SU-DHL-6 (cell line): ENCODE measurements around the gene TRIM54.

Experiments
- H2AFZ ChIP-seq: fragments of 200-600 bp; sonication (generic); 2 replicates; pipeline ENCODE4 v1.6.1; 2014; ENCODE audit warnings: low read depth, mild to moderate bottlenecking, moderate library complexity, mixed read lengths, antibody characterized with exemption, low read length; ENCODE audit not compliant: severe bottlenecking
- H3F3A ChIP-seq: fragments of 200-600 bp; shearing (Covaris generic); 2 replicates; pipeline ENCODE4 v1.6.0; 2016; ENCODE audit warnings: antibody characterized with exemption, mild to moderate bottlenecking; ENCODE audit not compliant: insufficient read depth
- H3K27ac ChIP-seq: fragments of 200-600 bp; sonication (generic); 2 replicates; pipeline ENCODE4 v1.5.1; 2016; ENCODE audit warnings: low read depth, mild to moderate bottlenecking, low read length, moderate library complexity, mixed read lengths
- H3K27me3 ChIP-seq: fragments of 200-600 bp; sonication (generic), shearing (Covaris generic); 2 replicates; pipeline ENCODE4 v1.6.0; 2014; ENCODE audit warnings: mild to moderate bottlenecking, low read length
- H3K36me3 ChIP-seq: fragments of 200-600 bp; sonication (generic); 2 replicates; pipeline ENCODE4 v1.6.1; 2014; ENCODE audit warnings: mild to moderate bottlenecking, low read length, mixed read lengths
- H3K4me2 ChIP-seq: fragments of 300-600, 200-600 bp; shearing (Covaris generic), sonication (generic); 2 replicates; pipeline ENCODE4 v1.6.0; 2014; ENCODE audit warnings: low read length, low read depth, mild to moderate bottlenecking; ENCODE audit not compliant: poor library complexity, severe bottlenecking
- H3K4me3 ChIP-seq: fragments of 200-600 bp; sonication (generic); 2 replicates; pipeline ENCODE4 v1.5.1; 2014; ENCODE audit warnings: antibody characterized with exemption, low read length, mild to moderate bottlenecking, mixed read lengths; ENCODE audit not compliant: insufficient read depth, poor library complexity, severe bottlenecking
- H3K79me2 ChIP-seq: fragments of 200-600 bp; sonication (generic); 2 replicates; pipeline ENCODE4 v1.6.1; 2014; ENCODE audit warnings: mild to moderate bottlenecking, low read length, moderate library complexity; ENCODE audit not compliant: insufficient read depth
- H3K9ac ChIP-seq: fragments of 200-600 bp; sonication (generic); 2 replicates; pipeline ENCODE4 v1.7.0; 2014; ENCODE audit warnings: mild to moderate bottlenecking, low read length
- H3K9me2 ChIP-seq: fragments of 200-600 bp; sonication (generic); replicated peaks from 2 replicates; pipeline ENCODE4 v1.6.1; 2014; ENCODE audit warnings: low read length; ENCODE audit not compliant: insufficient read depth
- H3K9me3 ChIP-seq: fragments of 200-600 bp; sonication (generic); 2 replicates; pipeline ENCODE4 v1.6.1; 2014; ENCODE audit warnings: low read length, mixed read lengths; ENCODE audit not compliant: insufficient read depth
- H4K20me1 ChIP-seq: fragments of 200-600 bp; sonication (generic); 2 replicates; pipeline ENCODE4 v1.6.1; 2014; ENCODE audit warnings: low read depth, mild to moderate bottlenecking, antibody characterized with exemption, low read length, moderate library complexity, mixed read lengths
- EZH2phosphoT487 ChIP-seq: fragments of 200-600 bp; sonication (generic), shearing (Covaris generic); conservative IDR thresholded peaks from 2 replicates; pipeline ENCODE4 v1.6.1; 2018; ENCODE audit warnings: mild to moderate bottlenecking, antibody characterized with exemption, low read length, moderate library complexity, mixed read lengths
- TF ChIP-seq, protein P1 (sequence below): fragments of 200-600 bp; sonication (generic); IDR thresholded peaks from one replicate; pipeline ENCODE4 v1.5.1; 2017; ENCODE audit warnings: antibody characterized with exemption, mild to moderate bottlenecking, low read length, moderate library complexity; ENCODE audit not compliant: insufficient read depth, poor library complexity, severe bottlenecking

Gene TRIM54

DNA sequence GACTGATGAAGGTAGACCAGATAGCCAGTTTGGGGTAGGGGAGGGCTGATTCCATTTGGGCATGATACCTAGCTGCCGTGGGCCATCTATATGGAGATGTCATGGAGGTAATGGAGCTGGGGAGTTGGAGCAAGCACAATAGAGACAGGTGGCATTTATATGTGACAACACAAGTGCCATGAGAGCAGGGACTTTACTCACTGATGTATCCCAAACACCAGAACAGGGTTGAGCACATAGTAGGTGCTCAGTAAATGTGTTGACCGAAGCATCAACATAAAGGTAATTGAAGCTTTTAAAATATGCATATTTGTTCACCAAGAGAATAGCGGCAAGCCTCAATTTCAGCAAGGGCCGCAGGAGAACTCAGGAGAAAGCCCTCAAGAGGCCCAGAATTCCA, 34.3 kb upstream of the TRIM54 start:
- Histone ChIP-seq H3K9ac (no peak overlapping the region), H3K4me3 (no peak overlapping the region), H3K27ac (no peak overlapping the region), H3K27me3 (no peaks in the 10 kb centered on the region), H3K9me2 (no peaks in the 10 kb centered on the region), H3K79me2 (no peaks in the 10 kb centered on the region), H3F3A (peaks cover 15% of the 10 kb centered on the region; the same call in 1 of the 2 replicates), H4K20me1 (no peaks in the 10 kb centered on the region), H3K4me2 (no peak overlapping the region), H3K36me3 (no peaks in the 10 kb centered on the region), H2AFZ (no peak overlapping the region), H3K9me3 (no peaks in the 10 kb centered on the region)
- TF ChIP-seq EZH2phosphoT487 = no peak
- TF ChIP-seq, protein P1, sequence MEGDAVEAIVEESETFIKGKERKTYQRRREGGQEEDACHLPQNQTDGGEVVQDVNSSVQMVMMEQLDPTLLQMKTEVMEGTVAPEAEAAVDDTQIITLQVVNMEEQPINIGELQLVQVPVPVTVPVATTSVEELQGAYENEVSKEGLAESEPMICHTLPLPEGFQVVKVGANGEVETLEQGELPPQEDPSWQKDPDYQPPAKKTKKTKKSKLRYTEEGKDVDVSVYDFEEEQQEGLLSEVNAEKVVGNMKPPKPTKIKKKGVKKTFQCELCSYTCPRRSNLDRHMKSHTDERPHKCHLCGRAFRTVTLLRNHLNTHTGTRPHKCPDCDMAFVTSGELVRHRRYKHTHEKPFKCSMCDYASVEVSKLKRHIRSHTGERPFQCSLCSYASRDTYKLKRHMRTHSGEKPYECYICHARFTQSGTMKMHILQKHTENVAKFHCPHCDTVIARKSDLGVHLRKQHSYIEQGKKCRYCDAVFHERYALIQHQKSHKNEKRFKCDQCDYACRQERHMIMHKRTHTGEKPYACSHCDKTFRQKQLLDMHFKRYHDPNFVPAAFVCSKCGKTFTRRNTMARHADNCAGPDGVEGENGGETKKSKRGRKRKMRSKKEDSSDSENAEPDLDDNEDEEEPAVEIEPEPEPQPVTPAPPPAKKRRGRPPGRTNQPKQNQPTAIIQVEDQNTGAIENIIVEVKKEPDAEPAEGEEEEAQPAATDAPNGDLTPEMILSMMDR = no peak

DNA sequence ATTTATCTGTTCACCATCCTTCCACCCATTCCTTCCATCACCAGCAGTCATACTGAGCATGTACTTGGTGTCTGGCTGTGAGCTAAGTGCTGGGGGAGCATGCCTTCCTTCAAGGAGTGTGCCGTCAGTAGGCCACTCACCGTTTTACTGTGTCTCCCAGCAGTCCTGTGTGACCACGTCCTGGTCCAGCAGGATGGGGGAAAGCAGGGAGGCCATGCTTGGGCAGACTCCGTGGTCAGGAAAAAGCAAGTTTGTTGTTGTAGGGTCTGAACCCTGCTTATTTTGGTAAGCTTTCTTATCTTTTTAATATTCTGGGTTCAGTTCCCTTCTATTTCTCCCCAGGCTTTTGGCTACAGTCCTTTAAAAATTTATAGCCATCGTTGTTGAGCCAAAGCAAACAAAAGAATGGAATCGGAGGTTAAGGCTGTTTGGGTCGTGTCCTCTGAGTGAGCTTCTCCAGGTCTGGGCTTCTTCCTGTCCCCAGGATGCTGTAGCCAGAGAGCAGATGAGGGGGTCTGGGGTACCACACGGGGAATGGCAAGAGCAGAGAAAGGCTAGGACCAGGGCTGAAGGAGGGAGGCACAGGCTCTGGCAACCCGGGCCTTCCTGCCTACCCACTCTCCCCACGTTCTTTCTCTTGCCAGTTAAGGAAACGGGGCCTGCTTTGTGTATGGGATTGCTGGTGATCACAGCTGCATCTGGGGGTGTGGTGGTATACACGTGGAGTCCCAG, 32.9 kb upstream of the TRIM54 start:
- Histone ChIP-seq H3K4me2 (no peak overlapping the region), H3K36me3 (no peaks in the 10 kb centered on the region), H2AFZ (no peak overlapping the region), H3K9me3 (no peaks in the 10 kb centered on the region), H3K79me2 (no peaks in the 10 kb centered on the region), H3K9me2 (no peaks in the 10 kb centered on the region), H3K9ac (no peak overlapping the region), H3K27ac (no peak overlapping the region), H3F3A (peaks cover 15% of the 10 kb centered on the region; the same call in 1 of the 2 replicates), H3K4me3 (no peak overlapping the region), H3K27me3 (no peaks in the 10 kb centered on the region), H4K20me1 (no peaks in the 10 kb centered on the region)
- TF ChIP-seq, protein P1 = no peak
- no peak for TF ChIP-seq EZH2phosphoT487

DNA sequence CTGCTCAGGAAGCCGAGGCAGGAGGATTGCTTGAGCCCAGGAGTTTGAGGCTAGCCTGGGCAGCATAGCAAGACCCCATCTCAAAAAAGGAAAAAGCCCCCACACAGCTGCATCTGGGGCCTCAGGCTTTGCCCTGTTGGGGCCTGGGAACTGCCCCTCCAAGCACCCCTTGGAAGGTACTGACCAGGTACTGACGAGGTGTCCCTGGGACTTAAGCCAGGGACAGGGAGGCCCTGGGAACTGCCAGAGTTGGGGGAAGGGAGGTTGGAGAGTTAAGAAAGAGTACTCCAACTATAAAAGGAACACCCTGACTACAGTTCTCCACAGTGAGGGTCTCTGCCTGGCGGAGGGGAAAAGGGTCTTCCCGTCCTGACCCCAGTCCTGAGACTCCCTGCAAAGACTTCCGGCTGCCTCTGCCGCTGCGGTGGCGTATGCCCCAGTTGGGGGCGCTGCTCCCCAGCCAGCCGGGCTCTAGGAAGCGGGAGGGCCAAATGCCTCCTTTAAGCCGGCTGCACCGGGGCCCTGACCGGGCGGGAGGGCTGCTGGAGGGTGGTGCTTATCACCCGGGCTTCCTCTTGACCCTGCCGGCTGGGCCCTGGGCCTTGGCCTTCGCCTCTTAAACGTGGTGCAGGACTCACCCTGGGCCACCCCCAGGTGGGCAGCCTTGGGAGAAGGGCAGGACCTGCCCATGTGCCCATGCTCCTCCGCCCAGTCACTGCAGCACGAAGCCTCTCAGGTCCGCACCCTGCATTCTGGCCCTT, 32.2 kb upstream of the TRIM54 start:
- H3K27ac ChIP-seq = no peak overlapping the region
- no peaks in the 10 kb centered on the region for H3K9me2 ChIP-seq
- peak overlapping the region; percentile 36 for H2AFZ ChIP-seq
- peaks cover 15% of the 10 kb centered on the region; the same call in 1 of the 2 replicates for H3F3A ChIP-seq
- no peaks in the 10 kb centered on the region for H3K79me2 ChIP-seq
- H3K27me3 ChIP-seq = no peaks in the 10 kb centered on the region
- H4K20me1 ChIP-seq = no peaks in the 10 kb centered on the region
- H3K9ac ChIP-seq = no peak overlapping the region
- TF ChIP-seq, protein P1 = peak; percentile 81
- TF ChIP-seq EZH2phosphoT487 = no peak
- H3K9me3 ChIP-seq = no peaks in the 10 kb centered on the region
- H3K4me3 ChIP-seq = no peak overlapping the region
- no peak overlapping the region for H3K4me2 ChIP-seq
- no peaks in the 10 kb centered on the region for H3K36me3 ChIP-seq
